K562 (cell line): ENCODE results near the gene RHOBTB3. TPM values are rescaled to one million over a fixed set of nuclear protein-coding genes. Genes with fewer than 3 reads are reported as not detected.

ENCODE experiments used
- ERF ChIP-seq: fragments of 450-650 bp; formaldehyde crosslinking; IDR thresholded peaks from 2 replicates; pipeline ENCODE4 v1.4.0; 2020; ENCODE audit warnings: mild to moderate bottlenecking, mixed read lengths
- FIP1L1 ChIP-seq: fragments of 200-400 bp; formaldehyde crosslinking; IDR thresholded peaks from 2 replicates; pipeline ENCODE4 v1.6.1; 2018; ENCODE audit warnings: mild to moderate bottlenecking, low read depth, low read length; ENCODE audit not compliant: poor library complexity, severe bottlenecking
- HNRNPL ChIP-seq: fragments of 200-400 bp; formaldehyde crosslinking; IDR thresholded peaks from 2 replicates; pipeline ENCODE4 v1.6.1; 2017; ENCODE audit warnings: low read depth, mild to moderate bottlenecking, low read length
- HSF4 ChIP-seq: fragments of 250-450 bp; sonication (Bioruptor Pico); IDR thresholded peaks from 2 replicates; pipeline ENCODE4 v2.1.2; 2022; ENCODE audit warnings: mild to moderate bottlenecking, moderate library complexity, borderline replicate concordance
- JUND ChIP-seq, 2 experiments: IDR thresholded peaks; 2 replicates in 1 of 2; 3 replicates in 1 of 2; pipeline ENCODE4 v1.6.1; 2011; ENCODE audit warnings: borderline replicate concordance in 2 of 2, low read depth in 2 of 2, low read length in 2 of 2, improper control_type of control experiment in 1 of 2, missing biosample characterization in 1 of 2, missing genetic modification characterization in 1 of 2, missing genetic modification reagents in 1 of 2
- KLF1 ChIP-seq: fragments of 450-650 bp; IDR thresholded peaks from 2 replicates; pipeline ENCODE4 v1.6.1; 2016; ENCODE audit warnings: missing genetic modification characterization, missing compliant biosample characterization
- MYNN ChIP-seq, 2 experiments: sonication (generic); formaldehyde crosslinking in 1 of 2; IDR thresholded peaks; 2 replicates each; pipeline versions ENCODE4 v1.5.0 to v1.6.1; 2016 to 2020; ENCODE audit warnings: antibody characterized with exemption in 1 of 2, missing genetic modification reagents in 1 of 2
- NR3C1 ChIP-seq: sonication (generic); formaldehyde crosslinking; IDR thresholded peaks from 2 replicates; pipeline ENCODE4 v1.8.1; 2022; ENCODE audit warnings: missing genetic modification reagents
- POLR2B ChIP-seq: fragments of 450-650 bp; IDR thresholded peaks from 2 replicates; pipeline ENCODE4 v1.6.1; 2018; ENCODE audit warnings: low read depth; ENCODE audit not compliant: partially characterized antibody
- PRPF4 ChIP-seq: fragments of 200-400 bp; formaldehyde crosslinking; IDR thresholded peaks from one replicate; pipeline ENCODE4 v1.6.1; 2017; ENCODE audit warnings: low read length, low read depth, mild to moderate bottlenecking; ENCODE audit not compliant: insufficient read depth, poor library complexity, severe bottlenecking
- SMARCA5 ChIP-seq: fragments of 450-650 bp; IDR thresholded peaks from 2 replicates; pipeline ENCODE4 v1.6.1; 2016
- SPI1 ChIP-seq: IDR thresholded peaks from 2 replicates; pipeline ENCODE4 v1.6.1; 2011; ENCODE audit warnings: low read depth, low read length, control low read depth, borderline replicate concordance
- TFAM ChIP-seq: fragments of 250-450 bp; sonication (Bioruptor Pico); conservative IDR thresholded peaks from 2 replicates; pipeline ENCODE4 v1.5.0; 2021; ENCODE audit warnings: mild to moderate bottlenecking, moderate library complexity
- TSC22D4 ChIP-seq: fragments of 450-650 bp; IDR thresholded peaks from 2 replicates; pipeline ENCODE4 v1.6.1; 2016; ENCODE audit warnings: missing genetic modification characterization, missing biosample characterization, control low read depth
- ZNF121 ChIP-seq: sonication (generic); formaldehyde crosslinking; conservative IDR thresholded peaks from 2 replicates; pipeline ENCODE4 v1.8.0; 2022; ENCODE audit warnings: missing genetic modification reagents
- ZNF174 ChIP-seq: fragments of 250-450 bp; sonication (Bioruptor Pico); IDR thresholded peaks from 2 replicates; pipeline ENCODE4 v1.4.0; 2020; ENCODE audit warnings: mild to moderate bottlenecking
- ZNF197 ChIP-seq: fragments of 200-800 bp; sonication (Bioruptor generic); IDR thresholded peaks from 2 replicates; pipeline ENCODE4 v1.6.1; 2016; ENCODE audit warnings: low read depth, missing genetic modification characterization, missing compliant biosample characterization
- ZNF79 ChIP-seq: fragments of 250-450 bp; sonication (Bioruptor Pico); IDR thresholded peaks from 2 replicates; pipeline ENCODE4 v1.4.0; 2020; ENCODE audit warnings: low read depth, mild to moderate bottlenecking, moderate library complexity
- ZSCAN32 ChIP-seq: fragments of 450-650 bp; formaldehyde crosslinking; IDR thresholded peaks from 2 replicates; pipeline ENCODE4 v1.4.0; 2020; ENCODE audit warnings: mild to moderate bottlenecking, moderate library complexity
- polyA plus RNA-seq, 8 experiments: library from polyadenylated mRNA; depleted of rRNA in 4 of 8; stranded (reverse) in 5 of 8; unstranded in 3 of 8; fragments of >200 nt; fragmentation: Nextera tagmentation in 2 of 8; fragmentation: Illumina TruSeq in 1 of 8; extraction: Ambion mirVana in 2 of 8; extraction: Trizol in 1 of 8; gene quantifications; 2 replicates each; pipeline versions ENCODE4 v1.2.1 to v1.2.3, GENCODE V29; 2011 to 2014; ENCODE audit warnings: inconsistent platforms in 1 of 8, missing spikeins in 1 of 8
- total RNA-seq, 7 experiments: library from RNA; depleted of rRNA in 6 of 7; stranded (reverse); fragments of >200 nt in 6 of 7; fragmentation: Illumina TruSeq in 2 of 7; extraction: Trizol in 2 of 7; gene quantifications; 2 replicates each; pipeline versions ENCODE4 v1.2.1 to v1.2.3, GENCODE V29; 2011 to 2021; ENCODE audit warnings: low replicate concordance in 1 of 7
- TF ChIP-seq, protein P1 (sequence below), 2 experiments: IDR thresholded peaks in 1 of 2; conservative IDR thresholded peaks in 1 of 2; 2 replicates each; pipeline ENCODE4 v1.6.1; 2016; ENCODE audit warnings: low read depth in 2 of 2, mild to moderate bottlenecking in 1 of 2, missing compliant biosample characterization in 1 of 2, missing genetic modification characterization in 1 of 2, moderate library complexity in 1 of 2
- TF ChIP-seq, protein P2 (sequence below), 2 experiments: fragments of 200-800 bp in 1 of 2; sonication (Bioruptor generic) in 1 of 2; sonication (generic) in 1 of 2; formaldehyde crosslinking in 1 of 2; IDR thresholded peaks in 1 of 2; conservative IDR thresholded peaks in 1 of 2; 2 replicates each; pipeline versions ENCODE4 v1.5.0 to v1.6.1; 2016 to 2020; ENCODE audit warnings: missing compliant biosample characterization in 1 of 2, missing genetic modification characterization in 1 of 2, missing genetic modification reagents in 1 of 2
- TF ChIP-seq, protein P3 (sequence below): sonication (generic); formaldehyde crosslinking; IDR thresholded peaks from 2 replicates; pipeline ENCODE4 v1.8.0; 2022; ENCODE audit warnings: mild to moderate bottlenecking, low read depth, missing genetic modification reagents

RHOBTB3 gene
- total and polyA plus RNA-seq, 9 of the 15 experiments (the other 6 are each of a cell fraction or from before 2014, with no cell fraction given), result 39.7 to 143 (median 115) TPM

DNA sequence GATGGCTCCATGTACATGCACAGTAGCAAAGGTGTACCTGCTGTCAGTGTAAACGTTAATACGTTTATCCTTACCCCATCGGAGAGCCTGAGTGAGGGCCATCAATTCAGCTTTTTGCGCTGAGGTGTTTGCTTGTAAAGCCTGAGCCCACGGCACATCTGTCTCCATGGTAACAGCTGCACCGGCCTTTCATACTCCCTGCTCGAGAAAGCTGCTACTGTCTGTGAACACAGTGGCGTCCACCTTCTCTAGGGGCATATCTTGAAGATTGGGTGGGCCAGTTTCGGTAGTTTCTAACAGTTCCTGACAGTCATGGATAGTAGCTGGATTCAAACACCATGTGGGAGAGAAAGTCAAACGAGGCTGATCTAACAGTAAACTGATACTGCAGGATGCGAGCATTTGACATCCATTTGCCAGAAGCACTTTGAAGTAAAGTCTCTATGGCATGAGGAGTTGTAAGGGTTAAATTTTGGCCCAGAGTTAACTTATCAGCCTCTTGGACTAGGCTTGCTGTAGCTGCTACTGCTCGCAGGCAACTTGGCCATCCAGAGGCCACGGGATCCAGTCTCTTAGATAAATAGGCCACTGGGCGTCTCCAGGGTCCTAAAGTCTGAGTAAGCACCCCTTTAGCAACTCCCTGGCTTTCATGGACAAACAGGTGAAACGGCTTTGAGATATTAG, 21.0 kb upstream of the RHOBTB3 start (continued):
- TF ChIP-seq ZNF121, result no peak
- TF ChIP-seq ZNF174 (CRISPR knock-in tag), result no peak
- peak; percentile 83 for TF ChIP-seq MYNN (IDR thresholded peaks at IDR 0.05)
- TF ChIP-seq MYNN (CRISPR knock-in tag; IDR thresholded peaks at IDR 0.05), result no peak
- no peak for TF ChIP-seq KLF1
- no peak for TF ChIP-seq TSC22D4 (tag)
- TF ChIP-seq HSF4, result no peak
- TF ChIP-seq, protein P1, sequence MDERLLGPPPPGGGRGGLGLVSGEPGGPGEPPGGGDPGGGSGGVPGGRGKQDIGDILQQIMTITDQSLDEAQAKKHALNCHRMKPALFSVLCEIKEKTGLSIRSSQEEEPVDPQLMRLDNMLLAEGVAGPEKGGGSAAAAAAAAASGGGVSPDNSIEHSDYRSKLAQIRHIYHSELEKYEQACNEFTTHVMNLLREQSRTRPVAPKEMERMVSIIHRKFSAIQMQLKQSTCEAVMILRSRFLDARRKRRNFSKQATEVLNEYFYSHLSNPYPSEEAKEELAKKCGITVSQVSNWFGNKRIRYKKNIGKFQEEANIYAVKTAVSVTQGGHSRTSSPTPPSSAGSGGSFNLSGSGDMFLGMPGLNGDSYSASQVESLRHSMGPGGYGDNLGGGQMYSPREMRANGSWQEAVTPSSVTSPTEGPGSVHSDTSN (CRISPR knock-in tag; IDR thresholded peaks at IDR 0.05; ENCODE audit: low read depth), result no peak
- TF ChIP-seq, protein P1 (tag; conservative IDR thresholded peaks at IDR 0.05; ENCODE audit: low read depth), result no peak; the same call in 1 of the 2 replicates
- no peak for TF ChIP-seq HNRNPL
- TF ChIP-seq ZNF197 (CRISPR knock-in tag), result no peak
- 0 out of 2 replicates have a peak, but pooled peaks have one; percentile 17 for TF ChIP-seq ERF (CRISPR knock-in tag)
- TF ChIP-seq ZSCAN32, result no peak
- TF ChIP-seq, protein P2, sequence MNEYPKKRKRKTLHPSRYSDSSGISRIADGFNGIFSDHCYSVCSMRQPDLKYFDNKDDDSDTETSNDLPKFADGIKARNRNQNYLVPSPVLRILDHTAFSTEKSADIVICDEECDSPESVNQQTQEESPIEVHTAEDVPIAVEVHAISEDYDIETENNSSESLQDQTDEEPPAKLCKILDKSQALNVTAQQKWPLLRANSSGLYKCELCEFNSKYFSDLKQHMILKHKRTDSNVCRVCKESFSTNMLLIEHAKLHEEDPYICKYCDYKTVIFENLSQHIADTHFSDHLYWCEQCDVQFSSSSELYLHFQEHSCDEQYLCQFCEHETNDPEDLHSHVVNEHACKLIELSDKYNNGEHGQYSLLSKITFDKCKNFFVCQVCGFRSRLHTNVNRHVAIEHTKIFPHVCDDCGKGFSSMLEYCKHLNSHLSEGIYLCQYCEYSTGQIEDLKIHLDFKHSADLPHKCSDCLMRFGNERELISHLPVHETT (CRISPR knock-in tag; conservative IDR thresholded peaks at IDR 0.05 in 1 of 2, IDR thresholded peaks at IDR 0.05 in 1 of 2), result no peak
- no peak for TF ChIP-seq FIP1L1
- no peak for TF ChIP-seq TFAM (CRISPR knock-in tag)
- TF ChIP-seq, protein P3, sequence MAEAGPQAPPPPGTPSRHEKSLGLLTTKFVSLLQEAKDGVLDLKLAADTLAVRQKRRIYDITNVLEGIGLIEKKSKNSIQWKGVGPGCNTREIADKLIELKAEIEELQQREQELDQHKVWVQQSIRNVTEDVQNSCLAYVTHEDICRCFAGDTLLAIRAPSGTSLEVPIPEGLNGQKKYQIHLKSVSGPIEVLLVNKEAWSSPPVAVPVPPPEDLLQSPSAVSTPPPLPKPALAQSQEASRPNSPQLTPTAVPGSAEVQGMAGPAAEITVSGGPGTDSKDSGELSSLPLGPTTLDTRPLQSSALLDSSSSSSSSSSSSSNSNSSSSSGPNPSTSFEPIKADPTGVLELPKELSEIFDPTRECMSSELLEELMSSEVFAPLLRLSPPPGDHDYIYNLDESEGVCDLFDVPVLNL (CRISPR knock-in tag), result no peak
- TF ChIP-seq ZNF79 (CRISPR knock-in tag), result no peak
- TF ChIP-seq PRPF4, result no peak
- peak; percentile 65; the same call in 1 of the 2 replicates for TF ChIP-seq JUND (IDR thresholded peaks at IDR 0.05; ENCODE audit: borderline replicate concordance, low read depth, low read length)
- TF ChIP-seq JUND (tag; IDR thresholded peaks at IDR 0.05; ENCODE audit: borderline replicate concordance, low read depth, low read length), result peak; percentile 60; the same call in 1 of the 3 replicates
- no peak for TF ChIP-seq SMARCA5
- TF ChIP-seq NR3C1 (CRISPR knock-in tag), result no peak
- TF ChIP-seq SPI1, result no peak
- no peak for TF ChIP-seq POLR2B
